DMS79 treated with DMSO at 0.1 percent for 48 hours (cell line): Measurements from ENCODE around the gene ALG14.
"Not testable (repeated sequence)": the region's sequence is repeated elsewhere in the genome, so short reads cannot be mapped to it uniquely, and the experiment has no call there.

Source experiments
- DNase-seq: peaks from one replicate; lab custom pipeline; 2025; lab: John Stamatoyannopoulos, UW

Gene ALG14, protein sequence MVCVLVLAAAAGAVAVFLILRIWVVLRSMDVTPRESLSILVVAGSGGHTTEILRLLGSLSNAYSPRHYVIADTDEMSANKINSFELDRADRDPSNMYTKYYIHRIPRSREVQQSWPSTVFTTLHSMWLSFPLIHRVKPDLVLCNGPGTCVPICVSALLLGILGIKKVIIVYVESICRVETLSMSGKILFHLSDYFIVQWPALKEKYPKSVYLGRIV

DNA sequence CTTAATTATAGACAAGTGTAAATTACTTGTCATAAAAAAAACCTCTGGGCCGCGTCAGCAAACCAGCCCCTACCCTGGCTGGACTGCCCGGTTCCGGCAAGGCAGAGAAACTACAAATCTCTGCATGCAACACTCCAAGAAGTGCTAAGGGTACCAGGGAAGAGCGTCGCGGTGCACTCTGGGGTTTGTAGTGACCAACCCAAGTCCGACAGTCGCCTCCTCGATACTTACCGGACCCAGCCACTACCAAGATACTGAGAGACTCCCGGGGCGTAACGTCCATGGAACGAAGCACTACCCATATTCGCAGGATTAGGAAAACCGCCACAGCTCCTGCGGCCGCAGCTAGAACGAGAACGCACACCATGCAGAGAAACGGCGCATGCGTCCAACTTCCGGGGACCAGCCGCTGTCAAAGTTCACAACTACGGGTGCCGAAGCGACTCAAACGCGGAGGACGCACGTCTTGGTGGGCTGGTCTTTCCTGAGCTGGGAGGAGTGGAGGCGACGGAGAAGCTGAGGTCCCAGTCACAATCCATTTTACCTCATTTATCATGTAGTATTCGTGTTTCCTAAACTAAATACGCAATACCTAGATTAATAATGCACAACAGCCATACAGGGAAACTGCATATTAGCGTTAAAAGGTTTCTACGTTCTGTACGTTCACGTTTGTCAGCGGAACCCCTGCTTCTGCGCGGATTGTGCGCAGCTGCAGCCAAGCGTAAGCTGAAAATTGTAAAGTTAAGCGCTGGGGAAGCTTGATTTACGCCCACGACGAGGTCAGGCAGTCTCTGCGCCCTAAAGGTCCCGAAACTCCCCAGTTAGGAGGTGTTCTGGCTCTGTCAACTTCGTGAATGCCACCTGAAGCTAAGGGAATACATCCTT, at the start of gene ALG14:
ALG14 (minus strand) TSS at position 420 of the 888 bp plus-strand sequence; CDS start at position 367, 53 bp downstream.
- DNase-seq, result peak; percentile 97

DNA sequence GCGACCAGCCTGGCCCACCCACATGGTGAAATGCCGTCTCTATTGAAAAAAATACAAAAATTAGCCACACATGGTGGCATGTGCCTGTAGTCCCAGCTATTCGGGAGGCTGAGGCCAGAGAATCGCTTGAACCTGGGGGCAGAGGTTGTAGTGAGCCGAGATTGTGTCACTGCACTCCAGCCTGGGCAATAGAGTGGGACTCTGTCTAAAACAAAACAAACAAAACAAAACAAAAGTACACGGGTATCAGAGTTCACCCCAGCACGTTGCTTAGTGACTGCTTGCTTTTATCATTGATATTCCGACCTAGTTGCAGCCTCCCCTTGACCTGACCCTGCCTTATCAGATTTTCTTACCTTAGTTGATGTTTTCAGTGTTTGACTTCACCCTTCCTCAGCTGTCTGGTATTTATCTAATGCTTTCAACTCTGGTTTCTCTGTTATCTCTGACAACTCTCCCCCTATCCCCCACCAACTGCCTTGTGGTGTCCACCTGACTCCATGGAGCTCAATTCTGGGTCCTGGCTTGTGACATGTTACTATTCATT, 49.5 kb upstream of the ALG14 start:
- DNase-seq, result no peak

DNA sequence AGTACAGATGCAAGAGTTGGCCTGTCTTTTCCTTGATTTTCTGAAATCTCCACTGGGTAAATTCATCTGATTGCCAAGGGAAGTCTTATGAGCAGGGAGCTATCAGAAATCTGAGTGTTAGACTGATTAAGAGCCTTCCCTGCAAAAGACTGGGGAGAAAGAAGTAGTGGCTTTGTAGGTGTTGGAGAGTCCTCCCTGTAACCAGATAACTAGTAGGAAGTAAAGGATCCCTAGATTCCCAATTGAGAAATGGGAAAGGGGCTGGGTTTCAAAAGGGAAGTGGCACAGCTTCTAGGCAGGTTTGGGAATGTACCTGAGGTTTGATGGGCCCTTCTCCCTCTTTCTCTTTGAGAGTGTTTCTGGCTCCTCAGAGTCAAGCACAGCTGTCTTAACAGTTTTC, 46.5 kb upstream of the ALG14 start:
- peak; percentile 69 for DNase-seq

DNA sequence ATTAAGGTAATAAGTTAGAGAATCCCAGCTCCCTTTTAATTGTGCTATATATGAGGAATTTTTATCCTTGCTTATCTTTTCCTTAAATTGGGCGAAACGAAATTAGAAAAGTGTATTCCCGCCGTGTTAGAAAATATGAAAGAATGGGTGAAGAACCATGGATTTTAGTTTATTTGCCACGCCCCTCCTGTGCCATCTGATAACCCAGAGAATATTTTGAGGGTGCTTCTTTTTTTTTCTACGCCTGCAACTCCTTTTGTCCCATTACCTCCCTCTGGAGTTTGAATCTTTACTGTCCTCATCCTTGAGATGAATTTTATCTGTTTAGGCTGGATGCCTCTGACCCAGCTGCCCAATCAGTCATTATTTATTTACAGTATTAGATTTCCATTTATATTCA, 46.0 kb upstream of the ALG14 start:
- DNase-seq, result no peak

DNA sequence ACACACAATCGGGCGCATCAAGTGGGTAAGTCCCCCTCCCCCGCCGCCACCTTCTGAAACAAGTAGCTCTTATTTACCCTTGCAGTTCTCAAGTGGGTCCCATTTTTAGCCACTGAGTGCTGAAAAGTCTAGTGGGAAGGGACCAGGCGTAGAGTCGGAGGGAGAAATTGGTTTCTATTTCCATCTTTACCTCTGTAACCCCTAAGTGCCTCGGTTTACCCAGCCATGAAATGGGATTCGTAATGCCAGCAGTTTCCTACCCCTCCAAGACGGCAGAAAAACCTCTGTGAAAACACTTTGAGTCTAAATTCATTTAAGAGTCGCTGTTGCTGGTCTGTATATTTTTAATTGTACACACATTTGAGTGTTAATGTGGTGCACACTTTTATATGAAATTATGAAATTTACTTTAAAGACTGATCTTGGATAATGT, 45.3 kb upstream of the ALG14 start:
- peak; percentile 80 for DNase-seq

DNA sequence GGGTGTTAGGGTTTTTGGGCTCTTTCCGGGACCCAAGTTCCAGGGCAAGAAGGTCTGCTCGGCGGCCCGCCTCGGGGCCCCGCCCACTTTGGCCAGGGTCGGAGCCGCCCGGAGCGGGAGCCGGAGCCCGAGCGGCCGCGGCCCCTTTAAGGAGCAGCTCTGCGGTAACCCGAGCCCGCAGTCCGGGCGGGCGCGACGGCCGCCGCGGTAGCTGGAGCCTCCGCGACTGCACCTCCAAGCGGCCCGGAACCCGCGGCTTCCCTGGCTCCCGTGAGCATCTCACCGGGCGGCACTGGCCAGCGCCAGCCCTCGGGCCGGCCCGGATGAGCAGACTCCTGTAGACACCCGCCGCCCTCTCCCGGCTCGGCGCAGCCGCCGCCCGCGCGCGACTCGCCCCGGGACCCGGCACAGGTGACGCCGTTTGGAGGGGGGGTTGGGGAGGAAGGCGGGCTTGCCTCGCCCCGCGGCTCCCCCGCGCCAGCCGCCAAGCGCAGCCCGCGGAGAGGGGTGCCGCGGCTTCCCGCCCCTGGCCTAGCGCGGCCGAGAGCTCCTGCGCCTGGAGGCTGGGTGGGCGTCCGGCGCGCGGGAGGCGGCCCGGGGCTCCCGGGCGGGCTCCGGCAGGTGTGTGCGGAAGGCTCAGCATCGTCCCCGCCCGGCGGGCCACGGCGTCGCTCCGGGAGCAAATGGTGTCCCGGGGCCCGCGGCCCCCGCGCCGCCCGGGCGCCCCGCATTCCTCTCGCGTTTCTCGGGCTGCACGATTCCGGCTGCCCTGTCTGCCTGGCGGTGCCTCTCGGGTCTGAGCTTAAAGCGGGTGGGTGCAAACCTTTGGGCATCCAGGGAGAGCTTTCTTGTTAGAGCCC, 44.7 kb upstream of the ALG14 start, which contains the start of gene TLCD4:
TLCD4 (plus strand) TSS at position 149 of the 860 bp plus-strand sequence. CDS start 26,547 bp downstream, outside the sequence.
- peak; percentile 80 for DNase-seq

DNA sequence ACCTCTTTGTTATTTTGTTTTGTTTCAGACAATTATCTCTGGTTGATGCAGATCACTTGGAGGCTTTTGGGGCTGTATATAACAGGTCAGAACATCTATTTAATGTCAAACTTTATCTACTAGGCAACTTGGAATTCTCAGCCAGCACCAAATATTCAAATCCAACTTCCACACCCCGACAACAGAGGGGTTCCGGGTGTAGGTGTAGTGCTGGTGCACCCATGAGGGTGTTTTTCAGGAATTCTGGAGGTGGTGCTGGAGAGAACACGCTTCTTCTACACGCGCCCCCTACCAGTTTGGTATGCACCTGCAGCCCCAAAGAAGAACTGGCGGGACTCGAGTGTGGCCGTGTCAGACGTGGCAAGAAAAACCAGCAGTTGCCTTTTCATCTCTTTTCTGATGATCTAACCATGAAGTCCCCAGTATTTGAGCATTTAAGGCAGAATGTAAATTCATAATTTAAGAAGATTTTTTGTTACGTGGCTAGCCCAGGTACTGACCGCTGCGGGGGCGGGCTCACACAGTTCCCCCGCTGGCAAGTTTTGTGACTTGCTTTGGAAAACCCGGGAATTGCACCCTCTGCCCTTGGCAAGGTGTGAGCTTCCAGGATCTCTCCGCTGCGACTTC, 43.9 kb upstream of the ALG14 start:
- DNase-seq, result peak; percentile 94

DNA sequence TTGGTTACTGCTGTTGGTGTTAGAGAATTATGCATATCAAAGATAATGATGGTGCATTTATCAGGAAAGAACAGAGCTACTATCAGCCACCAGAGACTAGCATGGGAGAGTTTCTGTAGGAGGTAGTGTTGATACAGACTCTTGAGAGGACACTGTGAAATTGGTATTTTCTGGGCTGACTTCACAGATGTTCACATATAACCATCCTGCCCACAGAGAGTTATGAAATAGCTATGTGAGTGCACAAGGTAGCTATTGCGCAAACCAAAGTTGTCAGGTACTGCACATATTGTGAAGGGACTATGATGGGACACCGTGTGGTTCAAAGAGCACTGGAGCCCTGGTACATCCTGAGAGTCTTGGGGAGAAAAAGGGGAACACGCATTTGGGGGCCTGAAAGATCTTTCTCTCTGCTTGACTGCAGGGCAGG, 43.0 kb upstream of the ALG14 start:
- DNase-seq, result no peak

DNA sequence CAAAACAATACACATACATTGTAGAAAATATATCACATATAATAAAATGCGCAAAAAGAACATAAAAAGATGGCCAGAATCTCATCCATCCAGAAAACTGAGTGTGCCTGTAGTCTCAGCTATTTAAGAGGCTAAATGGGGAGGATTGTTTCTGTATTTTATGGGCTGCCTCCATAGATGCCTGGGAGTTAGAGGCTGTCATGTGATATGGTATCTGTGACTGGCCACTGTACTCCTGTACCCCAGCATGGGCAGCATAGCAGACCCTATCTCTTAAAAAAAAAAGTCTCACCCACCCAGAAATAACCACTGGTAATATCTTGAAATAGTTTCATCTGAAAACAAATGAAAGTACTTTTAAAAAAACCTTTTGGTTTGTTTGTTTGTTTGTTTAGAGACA, 40.9 kb upstream of the ALG14 start:
- no peak for DNase-seq

DNA sequence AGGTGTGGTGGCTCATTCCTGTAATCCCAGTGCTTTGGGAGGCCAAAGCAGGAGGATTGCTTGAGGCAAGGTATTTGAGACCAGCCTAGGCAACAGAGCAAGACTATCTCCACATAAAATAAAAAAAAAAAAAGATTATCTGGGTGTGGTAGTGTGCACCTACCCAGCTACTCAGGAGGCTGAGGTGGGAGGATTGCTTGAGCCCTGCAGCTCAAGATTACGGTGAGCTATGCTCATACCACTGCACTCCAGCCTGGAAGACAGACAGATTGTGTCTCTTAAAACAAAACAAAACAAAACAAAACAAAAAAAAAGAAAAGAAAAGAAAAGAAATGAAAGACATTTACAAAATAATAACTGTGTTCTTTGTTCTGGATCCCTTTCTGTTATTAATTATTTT, 38.3 kb upstream of the ALG14 start:
- DNase-seq, result no peak

DNA sequence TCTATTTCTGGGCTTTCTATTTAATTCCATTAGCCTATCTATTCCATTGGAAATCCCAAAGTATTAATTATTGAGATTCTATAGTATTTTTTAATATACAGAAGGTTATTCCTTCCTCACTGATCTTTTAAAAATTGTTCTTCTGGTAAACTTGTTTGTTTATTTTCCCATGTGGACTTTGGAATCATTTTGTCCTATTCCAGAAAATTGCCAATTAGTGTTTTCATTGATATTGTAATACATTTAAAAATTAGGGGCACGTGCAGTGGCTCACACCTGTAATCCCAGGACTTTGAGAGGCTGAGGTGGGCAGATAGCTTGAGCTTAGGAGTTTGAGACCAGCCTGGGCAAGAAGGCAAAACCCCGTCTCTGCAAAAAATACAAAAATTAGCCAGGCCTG, 36.0 kb upstream of the ALG14 start:
- no peak for DNase-seq

DNA sequence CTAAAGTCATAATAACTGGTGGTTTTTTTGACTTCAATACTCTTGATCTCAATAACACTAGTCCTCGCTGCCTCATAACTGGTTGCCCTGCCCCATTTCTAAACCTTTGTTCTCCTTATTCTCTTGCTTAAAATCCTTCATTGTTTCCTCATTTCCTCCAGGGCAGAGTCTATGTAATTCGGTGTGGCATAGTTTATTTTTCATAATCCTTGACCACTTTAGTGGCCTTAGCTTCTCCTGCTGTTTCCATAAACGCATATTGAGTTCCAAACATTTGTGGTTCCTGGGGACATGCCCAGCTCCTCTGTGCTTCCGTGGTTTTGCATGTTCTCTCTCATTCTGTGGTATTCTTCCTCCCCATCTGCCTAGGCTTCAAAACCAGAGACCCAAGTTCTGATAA, 25.4 kb upstream of the ALG14 start:
- no peak for DNase-seq

DNA sequence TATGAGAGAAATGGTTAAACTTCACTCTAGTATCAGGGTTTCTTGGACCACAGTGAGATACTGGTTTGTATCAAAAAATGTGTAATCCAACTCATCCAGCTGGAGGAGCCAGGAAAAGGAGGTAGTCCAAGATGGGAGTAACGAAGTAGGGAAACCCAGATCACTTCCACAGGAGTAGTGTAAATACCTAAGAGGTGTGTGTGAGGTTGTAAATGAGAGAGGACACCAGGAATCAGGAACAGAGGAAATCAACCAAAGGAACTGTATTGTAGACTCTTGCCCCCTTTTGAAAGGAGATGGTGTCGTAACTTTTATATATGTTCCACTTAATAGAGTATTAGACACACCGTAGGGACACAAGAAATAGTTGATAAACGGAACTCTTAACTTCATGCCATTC, 24.7 kb upstream of the ALG14 start:
- no peak for DNase-seq

DNA sequence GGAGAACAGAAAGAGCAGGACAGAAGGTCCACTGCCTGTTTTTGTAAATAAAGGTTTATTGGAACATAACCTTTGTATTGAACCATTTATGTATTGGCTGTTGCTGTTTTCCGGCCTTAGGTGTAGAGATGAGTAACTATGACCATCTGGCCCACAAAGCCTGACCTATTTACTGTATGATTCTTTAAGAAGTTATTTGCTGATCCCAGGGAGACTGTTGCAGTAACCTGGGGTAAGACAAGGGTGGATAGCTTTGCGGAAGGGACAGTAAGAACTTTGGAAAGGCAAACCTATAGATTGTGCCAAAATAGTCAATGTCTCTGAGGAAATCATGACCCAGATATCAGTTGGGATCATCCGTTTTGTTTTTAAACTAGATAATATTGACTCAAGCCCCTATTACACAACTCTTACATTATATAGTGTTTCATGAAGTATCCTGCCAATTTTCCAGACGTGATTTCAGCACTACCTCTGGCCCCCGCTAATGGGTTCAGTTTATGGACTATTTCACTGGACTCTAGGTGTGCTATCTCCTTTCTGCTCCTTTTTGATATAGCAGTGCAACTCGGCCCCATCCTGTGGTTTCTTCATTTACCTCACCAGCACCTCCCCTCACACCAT, 23.6 kb upstream of the ALG14 start:
- no peak for DNase-seq

DNA sequence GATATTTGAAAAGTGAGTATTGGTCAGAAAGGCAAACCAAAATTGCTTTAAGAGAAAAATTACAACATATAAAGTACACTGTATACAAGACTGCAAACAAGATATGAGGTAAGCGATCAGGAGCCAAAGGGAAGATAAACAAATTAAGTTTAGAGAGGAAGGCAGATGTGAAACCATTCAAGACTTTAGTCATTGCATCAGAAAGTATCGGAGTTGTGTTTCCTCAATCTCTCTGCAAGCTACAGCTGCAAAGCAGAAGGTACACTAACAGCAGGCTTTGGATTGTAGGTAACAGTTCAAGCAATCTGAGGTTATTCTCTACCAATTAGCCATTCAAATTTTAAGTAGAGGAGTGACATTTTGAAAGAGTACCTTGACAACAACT, 23.1 kb upstream of the ALG14 start:
- DNase-seq, result no peak

DNA sequence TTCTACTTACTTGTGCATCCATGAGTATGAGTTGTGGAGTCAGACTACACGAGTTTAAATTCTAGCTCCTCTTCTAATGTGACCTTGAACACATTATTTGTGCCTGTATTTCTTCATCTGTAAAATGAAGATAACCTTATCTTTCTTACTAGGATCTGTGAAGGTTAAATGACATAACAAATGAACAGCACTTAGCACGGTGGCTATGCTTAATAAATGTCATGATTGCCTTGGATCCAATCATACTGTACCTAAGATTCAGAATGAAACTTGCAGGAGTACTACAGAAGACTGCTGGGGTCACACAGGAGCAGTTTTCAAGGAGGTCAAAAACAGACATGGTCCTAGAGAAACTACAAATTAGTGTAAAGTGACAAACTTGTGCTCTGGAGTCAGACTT, 22.2 kb upstream of the ALG14 start:
- DNase-seq, result no peak

DNA sequence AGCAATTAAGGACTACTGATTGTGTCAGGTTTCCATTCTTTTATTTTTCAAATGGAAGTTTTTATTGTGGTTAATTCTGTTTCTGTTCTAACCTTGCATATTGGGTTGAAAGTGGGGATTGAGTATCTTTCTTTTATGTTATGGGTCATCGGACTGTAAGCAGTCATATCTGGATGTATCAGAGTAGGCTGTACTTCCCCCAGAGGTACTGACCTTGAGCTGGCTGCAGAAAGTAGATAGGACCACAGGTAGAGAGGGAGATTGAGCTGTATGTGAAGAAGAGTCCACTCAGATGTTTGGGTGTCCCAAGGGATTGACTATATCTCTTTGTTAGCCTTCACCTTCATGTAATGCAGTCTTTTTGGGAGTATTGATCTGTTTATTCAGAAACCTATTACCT, 20.5 kb upstream of the ALG14 start:
- no peak for DNase-seq

DNA sequence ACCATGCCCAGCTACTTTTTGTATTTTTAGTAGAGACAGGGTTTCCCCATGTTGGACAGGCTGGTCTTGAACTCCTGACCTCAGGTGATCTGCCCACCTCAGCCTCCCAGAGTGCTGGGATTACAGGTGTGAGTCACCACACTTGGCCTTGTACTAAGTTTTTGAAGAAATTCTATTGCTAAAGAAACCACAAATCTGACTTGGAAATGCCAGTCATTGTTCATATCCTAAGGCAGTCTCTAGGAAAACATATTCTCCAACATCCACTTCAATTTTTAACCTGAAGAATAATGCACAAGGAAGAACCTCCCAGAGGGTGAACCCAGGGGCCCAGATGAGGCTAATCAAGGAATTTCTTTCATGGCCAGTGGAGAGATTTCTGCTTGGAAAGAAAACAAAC, 20.1 kb upstream of the ALG14 start:
- DNase-seq, result not testable (repeated sequence)

DNA sequence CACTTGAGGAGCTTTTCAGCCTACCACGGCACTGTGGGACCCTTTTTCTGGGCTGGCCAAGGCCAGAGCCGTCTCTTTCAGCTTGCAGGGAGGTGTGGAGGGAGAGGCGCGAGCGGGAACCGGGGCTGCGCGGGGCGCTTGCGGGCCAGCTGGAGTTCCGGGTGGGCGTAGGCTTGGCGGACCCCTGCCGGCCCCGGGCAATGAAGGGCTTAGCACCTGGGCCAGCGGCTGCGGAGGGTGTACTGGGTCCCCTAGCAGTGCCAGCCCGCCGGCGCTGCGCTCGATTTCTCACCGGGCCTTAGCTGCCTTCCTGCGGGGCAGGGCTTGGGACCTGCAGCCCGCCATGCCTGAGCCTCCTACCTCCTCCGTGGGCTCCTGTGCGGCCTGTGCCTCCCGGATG, 18.5 kb upstream of the ALG14 start:
- DNase-seq, result not testable (repeated sequence)

DNA sequence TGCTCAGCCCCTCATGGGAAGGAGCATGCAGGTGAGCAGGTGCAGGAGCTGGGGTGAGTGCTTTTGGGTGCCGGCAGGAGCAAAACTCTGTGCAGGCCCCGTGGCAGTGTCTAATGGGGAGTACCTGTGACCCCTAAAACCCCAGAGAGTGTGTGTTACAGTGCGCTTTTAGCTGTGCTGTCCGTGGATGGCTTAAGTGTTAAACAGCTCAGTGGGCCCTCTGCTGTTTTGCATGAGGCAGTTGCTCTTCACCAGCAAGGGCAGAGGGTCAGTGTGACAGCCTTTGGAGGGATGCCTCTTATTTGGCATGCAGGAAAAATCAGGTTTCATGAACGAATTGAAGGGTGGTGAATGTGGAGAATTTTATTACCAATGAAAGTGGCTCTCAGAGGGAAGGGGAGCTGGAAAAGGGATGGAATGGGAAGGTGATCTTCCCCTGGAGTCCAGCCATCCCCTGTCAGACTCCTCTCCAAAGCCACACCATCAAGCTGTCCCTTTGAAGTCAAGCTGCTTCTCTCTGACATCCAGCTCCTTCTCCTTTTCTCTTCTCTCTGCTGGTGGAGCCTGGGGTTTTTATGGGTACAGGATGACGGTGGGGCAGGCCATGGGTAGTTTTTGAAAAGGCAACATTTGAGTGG, 17.0 kb upstream of the ALG14 start:
- no peak for DNase-seq

DNA sequence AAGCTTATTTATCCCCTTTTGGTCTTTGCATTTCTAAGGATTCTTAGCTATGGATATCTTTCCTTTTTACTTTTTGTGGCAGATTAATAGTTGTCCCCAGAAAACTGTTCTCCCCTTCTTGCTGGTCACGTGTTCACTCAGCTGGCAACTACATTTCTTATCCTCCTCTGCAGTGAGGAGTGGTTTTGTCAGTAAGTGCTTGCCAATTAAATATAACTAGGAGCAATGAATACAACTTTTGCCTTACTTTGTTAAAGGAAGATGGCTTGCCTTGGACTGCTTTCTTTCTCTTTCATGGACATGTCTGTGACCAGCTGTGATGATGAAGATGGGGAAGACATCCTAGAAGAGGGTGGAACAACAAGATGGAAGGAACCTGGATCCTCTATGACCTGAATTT, 15.6 kb upstream of the ALG14 start:
- DNase-seq, result no peak
